Measurements from ENCODE around the gene S100A10. TPM values are rescaled to one million over a fixed set of nuclear protein-coding genes. Genes with fewer than 3 reads are reported as not detected.

The S100A10 gene
- total and polyA plus RNA-seq, 8 donors = 415 to 1,250 (median 549) TPM

GRCh38 chr1:152000964-152001630 is 7.4 kb upstream of the S100A10 start:
- DNase-seq (no peak), ATAC-seq (peak; percentile 40)
- Histone ChIP-seq H3K27ac (peak overlapping the region; percentile 65 to 73), H3K9me3 (no peaks in the 10 kb centered on the region), H3K4me3 (no peak overlapping the region), H3K4me1 (peaks cover 0 to 32% of the 10 kb centered on the region in 2 donors), H3K27me3 (no peaks in the 10 kb centered on the region), H3K36me3 (no peaks in the 10 kb centered on the region)
- intact Hi-C loops (cut with DNase I) = no loop called here
- TF ChIP-seq CTCF (IDR thresholded peaks at IDR 0.05) = no peak

DNA sequence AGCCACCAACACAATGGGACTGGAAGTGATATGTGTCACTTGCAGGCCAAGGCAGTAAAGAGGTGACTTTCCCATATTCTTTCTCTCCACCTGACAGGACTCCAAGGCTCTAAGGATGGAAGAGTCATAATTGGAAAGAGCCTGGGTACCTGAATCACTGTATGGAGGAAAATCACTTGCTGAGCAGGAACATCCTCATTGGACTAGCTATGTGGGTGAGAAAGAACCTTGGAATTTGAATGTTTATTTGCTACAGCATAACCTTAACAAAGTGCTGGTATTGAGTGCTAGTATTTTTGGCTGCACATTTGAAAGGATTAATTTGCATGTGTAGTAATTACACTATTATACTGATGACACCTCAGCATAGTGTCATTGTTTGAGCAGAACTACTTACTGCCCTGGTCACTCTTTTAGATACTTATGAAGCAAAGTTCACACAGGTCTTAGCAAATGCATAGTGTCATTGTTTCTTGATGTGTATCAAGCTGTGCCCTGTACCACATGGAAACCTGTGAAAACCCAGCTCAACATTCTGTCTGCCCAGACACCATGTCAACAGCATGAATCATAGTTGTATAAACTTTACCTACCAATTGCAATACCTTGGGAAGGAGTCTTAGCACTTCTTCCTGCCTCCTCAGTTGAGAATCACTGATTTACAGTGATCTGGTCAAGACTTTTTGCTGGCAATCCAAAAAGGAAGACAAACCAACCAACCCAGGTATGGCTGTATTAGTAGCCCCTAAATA is 5.1 kb upstream of the S100A10 start:
- no peak for DNase-seq
- no peak for TF ChIP-seq CTCF (IDR thresholded peaks at IDR 0.05)
- peaks cover 6 to 54% of the 10 kb centered on the region in 2 donors for H3K4me1 ChIP-seq
- H3K9me3 ChIP-seq = no peaks in the 10 kb centered on the region
- H3K27ac ChIP-seq = no peak overlapping the region
- H3K36me3 ChIP-seq = no peaks in the 10 kb centered on the region
- H3K4me3 ChIP-seq = no peak overlapping the region
- H3K27me3 ChIP-seq = peaks cover 0 to 12% of the 10 kb centered on the region in 2 donors
- ATAC-seq = peak; percentile 10
- intact Hi-C loops (cut with DNase I) = loop anchor here (2.0 to 10.0 kb wide), 2 partner anchors 64 kb away; no protein-coding TSS in a partner anchor

DNA sequence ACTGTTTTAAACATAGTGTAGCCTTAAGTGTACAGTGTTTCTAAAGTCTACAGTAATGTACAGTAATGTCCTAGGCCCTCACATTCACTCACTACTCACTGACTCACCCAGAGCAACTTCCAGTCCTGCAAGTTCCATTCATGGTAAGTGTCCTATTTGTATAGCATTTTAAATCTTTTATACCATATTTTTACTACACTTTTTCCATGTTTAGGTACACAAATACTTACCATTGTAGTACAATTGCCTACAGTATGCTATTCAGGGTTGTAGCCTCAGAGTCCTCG is 3.6 kb upstream of the S100A10 start:
- no peaks in the 10 kb centered on the region for H3K9me3 ChIP-seq
- intact Hi-C loops (cut with DNase I) = loop anchor here in 1 of 2 donors (10.0 kb wide), 1 partner anchor 62 kb away; no protein-coding TSS in a partner anchor
- peaks cover 6 to 54% of the 10 kb centered on the region in 2 donors for H3K4me1 ChIP-seq
- H3K4me3 ChIP-seq = no peak overlapping the region
- no peaks in the 10 kb centered on the region for H3K36me3 ChIP-seq
- H3K27me3 ChIP-seq = peaks cover 0 to 27% of the 10 kb centered on the region in 2 donors
- DNase-seq (no peak), ATAC-seq (no peak)
- H3K27ac ChIP-seq = no peak overlapping the region
- no peak for TF ChIP-seq CTCF (IDR thresholded peaks at IDR 0.05)

DNA sequence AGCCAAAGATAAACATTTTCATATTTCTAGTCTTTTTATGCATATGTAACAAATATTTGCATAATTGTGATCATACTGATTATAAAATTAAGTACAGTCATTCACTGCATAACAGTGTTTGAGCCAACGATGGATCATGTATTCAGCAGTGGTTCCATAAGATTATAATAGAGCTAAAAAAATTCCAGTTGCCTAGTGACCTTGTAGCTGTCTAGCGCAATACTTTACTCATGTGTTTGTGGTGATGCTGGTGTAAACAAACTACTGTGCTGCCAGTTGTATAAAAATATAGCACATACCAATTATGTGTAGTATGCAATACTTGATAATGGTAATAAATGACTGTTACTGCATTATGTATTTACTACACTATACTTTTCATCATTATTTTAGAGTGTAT is 2.1 kb upstream of the S100A10 start:
- Histone ChIP-seq H3K27me3 (peaks cover 0 to 30% of the 10 kb centered on the region in 2 donors), H3K36me3 (no peaks in the 10 kb centered on the region), H3K4me3 (no peak overlapping the region), H3K9me3 (no peaks in the 10 kb centered on the region), H3K27ac (peak overlapping the region in 1 of 2 donors; percentile 98), H3K4me1 (peaks cover 14 to 52% of the 10 kb centered on the region in 2 donors)
- intact Hi-C loops (cut with DNase I) = loop anchor here in 1 of 2 donors (10.0 kb wide), 1 partner anchor 61 kb away; no protein-coding TSS in a partner anchor
- ATAC-seq (no peak), DNase-seq (no peak)
- no peak for TF ChIP-seq CTCF (IDR thresholded peaks at IDR 0.05)

DNA sequence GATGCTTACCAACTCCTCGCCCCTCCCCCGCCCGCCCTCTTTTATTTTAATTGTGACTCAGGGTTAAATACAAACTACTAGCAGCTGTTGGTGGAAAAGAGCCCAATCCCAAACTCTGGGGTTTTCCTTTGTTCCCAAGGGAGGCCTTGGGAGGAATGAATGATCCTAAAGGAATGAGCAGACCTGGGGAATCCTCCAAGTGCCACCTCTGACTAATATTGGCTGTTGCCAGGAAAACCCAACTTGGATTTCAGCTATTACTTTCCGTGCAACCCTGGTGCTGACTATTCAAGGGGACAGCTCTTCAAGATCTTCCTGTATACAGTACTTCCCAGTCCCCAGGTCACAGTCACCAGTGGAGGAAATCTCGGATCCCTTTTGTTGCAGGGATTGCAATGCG is 1.3 kb upstream of the S100A10 start:
- Histone ChIP-seq H3K4me1 (peaks cover 22 to 54% of the 10 kb centered on the region in 2 donors), H3K36me3 (no peaks in the 10 kb centered on the region), H3K9me3 (no peaks in the 10 kb centered on the region), H3K4me3 (no peak overlapping the region), H3K27me3 (peaks cover 0 to 30% of the 10 kb centered on the region in 2 donors), H3K27ac (peak overlapping the region; percentile 98)
- intact Hi-C loops (cut with DNase I) = loop anchor here in 1 of 2 donors (10.0 kb wide), 1 partner anchor 60 kb away; no protein-coding TSS in a partner anchor
- TF ChIP-seq CTCF (IDR thresholded peaks at IDR 0.05) = no peak
- DNase-seq = no peak
- no peak for ATAC-seq

All from left lung (tissue), 10 donors.